Measurements from ENCODE around the gene KCNJ9.

DNA sequence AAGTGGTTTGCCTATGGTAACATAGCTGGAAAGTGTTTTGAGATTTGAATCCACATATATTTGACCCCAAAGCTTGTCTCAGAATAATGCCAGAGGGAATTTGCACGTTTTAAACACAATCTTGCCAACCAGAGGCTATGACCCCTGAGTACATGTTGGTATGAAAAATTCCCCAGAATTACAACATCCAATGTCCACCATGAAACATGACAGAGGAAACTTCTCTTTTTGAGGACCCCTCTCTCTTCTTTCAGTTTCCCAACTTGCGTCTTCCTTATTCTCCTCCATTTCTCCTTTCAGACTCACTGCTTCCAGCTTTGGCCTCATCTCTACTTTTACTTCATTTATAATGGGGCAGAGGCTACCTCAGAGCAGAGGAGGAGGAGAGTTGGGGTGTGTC lies 5.5 kb upstream of the KCNJ9 start:
- TF ChIP-seq POLR2A (IDR thresholded peaks at IDR 0.05; ENCODE audit: extremely low read depth, insufficient read length) = no peak
- TF ChIP-seq, protein P1, sequence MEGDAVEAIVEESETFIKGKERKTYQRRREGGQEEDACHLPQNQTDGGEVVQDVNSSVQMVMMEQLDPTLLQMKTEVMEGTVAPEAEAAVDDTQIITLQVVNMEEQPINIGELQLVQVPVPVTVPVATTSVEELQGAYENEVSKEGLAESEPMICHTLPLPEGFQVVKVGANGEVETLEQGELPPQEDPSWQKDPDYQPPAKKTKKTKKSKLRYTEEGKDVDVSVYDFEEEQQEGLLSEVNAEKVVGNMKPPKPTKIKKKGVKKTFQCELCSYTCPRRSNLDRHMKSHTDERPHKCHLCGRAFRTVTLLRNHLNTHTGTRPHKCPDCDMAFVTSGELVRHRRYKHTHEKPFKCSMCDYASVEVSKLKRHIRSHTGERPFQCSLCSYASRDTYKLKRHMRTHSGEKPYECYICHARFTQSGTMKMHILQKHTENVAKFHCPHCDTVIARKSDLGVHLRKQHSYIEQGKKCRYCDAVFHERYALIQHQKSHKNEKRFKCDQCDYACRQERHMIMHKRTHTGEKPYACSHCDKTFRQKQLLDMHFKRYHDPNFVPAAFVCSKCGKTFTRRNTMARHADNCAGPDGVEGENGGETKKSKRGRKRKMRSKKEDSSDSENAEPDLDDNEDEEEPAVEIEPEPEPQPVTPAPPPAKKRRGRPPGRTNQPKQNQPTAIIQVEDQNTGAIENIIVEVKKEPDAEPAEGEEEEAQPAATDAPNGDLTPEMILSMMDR (IDR thresholded peaks at IDR 0.05; ENCODE audit: low read depth, low read length) = no peak

Measured in NB4 (cell line).